Left ventricle myocardium superior (tissue), 1 donor: ENCODE data around the gene IFT22. TPM values are rescaled to one million over a fixed set of nuclear protein-coding genes. Genes with fewer than 3 reads are reported as not detected.
"Not testable (repeated sequence)": the region's sequence is repeated elsewhere in the genome, so short reads cannot be mapped to it uniquely, and the experiment has no call there.

Experiments
- ATAC-seq: fragments of 200-7000 bp; cut with Tn5 transposase; one replicate; pipeline ENCODE4 v1.9.1; 2020; ENCODE audit warnings: mild to moderate bottlenecking, moderate library complexity
- DNase-seq: peaks from one replicate; pipeline ENCODE4 v3.0.0-alpha.2; 2020
- intact Hi-C: fragments of 100-400 bp; cut with micrococcal nuclease; formaldehyde crosslinking; loops from one replicate; pipeline ENCODE4 v1.11.0; 2022
- total RNA-seq: library from RNA; stranded (reverse); fragmentation: NEBNext Ultra II Directional; extraction: Animal tissue kit (Norgen Biotek cat#: 25700); gene quantifications from one replicate; pipeline ENCODE4 v1.2.1, GENCODE V29; 2021
- donor health status: DM: no; HTN: yes; CAD: no; lungs with severe emphysema.

The IFT22 gene
- total RNA-seq, 1 donor from 2014 or later: 26.8 TPM

DNA sequence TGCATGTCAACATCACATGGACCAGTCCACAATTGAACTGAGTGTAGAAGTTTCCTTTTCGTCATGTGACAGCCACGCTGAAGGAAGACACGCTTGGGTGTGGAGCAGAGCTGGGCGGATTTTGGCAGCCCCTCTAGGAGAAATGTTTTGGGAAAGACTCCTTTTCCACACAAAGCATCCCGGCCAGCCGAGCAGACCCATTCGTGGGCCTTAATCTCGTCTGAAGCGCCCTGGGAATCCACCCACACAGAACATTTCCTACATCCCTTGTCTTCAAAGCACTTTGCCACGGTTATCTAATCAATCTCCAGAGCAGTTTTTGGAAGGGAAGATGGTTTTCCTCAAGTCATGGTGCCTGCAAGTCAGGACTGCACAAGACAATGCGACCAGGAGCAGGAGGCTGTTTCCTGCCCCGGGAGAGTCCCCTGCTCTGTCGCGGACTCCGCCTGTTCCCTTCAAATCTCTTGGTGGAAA, 8.4 kb upstream of the IFT22 start:
- intact Hi-C loops: no loop called here
- peak; percentile 39 for DNase-seq
- ATAC-seq: peak; percentile 84

DNA sequence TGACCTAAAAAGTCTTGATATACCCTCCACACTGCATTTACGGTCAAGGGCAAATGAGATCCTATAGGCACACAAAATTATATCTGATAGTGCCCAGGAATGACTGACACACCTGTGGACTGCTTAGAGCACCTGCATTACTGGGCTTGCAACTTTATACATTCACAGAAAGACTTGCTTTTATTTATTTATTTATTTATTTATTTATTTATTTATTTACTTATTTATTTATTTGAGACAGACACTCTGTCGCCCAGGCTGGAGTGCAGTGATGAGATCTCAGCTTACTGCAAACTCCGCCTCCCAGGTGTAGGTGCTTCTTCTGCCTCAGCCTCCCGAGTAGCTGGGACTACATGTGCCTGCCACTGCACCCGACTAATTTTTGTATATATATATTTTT, 6.5 kb upstream of the IFT22 start:
- no peak for DNase-seq
- no peak for ATAC-seq
- intact Hi-C loops: no loop called here

DNA sequence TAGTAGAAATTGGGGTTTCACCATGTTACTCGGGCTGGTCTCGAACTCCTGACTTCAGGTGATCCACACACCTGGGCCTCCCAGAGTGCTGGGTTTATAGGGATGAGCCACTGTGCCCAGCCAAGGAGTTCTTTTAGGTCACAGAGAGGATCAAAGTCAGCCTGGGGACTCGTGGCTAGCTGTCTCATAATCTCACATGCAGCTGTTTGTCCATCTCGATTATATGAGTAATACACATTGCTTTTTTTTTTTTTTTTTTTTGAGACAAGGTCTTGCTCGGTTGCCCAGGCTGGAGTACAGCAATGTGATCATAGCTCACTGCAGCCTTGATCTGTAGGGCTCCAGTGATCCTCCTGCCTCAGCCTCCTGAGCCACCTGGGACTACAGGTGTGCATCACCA, 2.2 kb downstream of the IFT22 start:
- ATAC-seq (no peak), DNase-seq (no peak)
- intact Hi-C loops: no loop called here

DNA sequence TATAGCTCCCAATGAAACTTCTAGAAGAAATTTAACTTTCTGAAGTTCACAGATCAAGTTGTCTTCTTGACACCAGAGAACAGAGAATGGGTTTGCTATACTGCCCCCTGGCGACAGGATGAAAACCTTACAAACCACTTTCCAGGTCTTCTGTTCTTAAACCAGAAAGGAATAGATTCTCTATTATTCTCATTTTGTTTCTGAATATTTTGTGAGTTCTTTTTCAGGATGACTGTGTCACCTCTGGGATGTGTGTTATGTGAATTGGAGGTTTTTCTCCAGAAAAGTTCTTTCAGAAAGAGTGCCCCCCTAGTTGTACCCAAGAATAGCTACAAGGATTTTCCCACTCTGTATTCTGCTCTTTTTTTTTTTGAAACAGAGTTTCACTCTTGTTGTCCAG, 6.3 kb downstream of the IFT22 start:
- DNase-seq: no peak
- intact Hi-C loops: no loop called here
- ATAC-seq: no peak

DNA sequence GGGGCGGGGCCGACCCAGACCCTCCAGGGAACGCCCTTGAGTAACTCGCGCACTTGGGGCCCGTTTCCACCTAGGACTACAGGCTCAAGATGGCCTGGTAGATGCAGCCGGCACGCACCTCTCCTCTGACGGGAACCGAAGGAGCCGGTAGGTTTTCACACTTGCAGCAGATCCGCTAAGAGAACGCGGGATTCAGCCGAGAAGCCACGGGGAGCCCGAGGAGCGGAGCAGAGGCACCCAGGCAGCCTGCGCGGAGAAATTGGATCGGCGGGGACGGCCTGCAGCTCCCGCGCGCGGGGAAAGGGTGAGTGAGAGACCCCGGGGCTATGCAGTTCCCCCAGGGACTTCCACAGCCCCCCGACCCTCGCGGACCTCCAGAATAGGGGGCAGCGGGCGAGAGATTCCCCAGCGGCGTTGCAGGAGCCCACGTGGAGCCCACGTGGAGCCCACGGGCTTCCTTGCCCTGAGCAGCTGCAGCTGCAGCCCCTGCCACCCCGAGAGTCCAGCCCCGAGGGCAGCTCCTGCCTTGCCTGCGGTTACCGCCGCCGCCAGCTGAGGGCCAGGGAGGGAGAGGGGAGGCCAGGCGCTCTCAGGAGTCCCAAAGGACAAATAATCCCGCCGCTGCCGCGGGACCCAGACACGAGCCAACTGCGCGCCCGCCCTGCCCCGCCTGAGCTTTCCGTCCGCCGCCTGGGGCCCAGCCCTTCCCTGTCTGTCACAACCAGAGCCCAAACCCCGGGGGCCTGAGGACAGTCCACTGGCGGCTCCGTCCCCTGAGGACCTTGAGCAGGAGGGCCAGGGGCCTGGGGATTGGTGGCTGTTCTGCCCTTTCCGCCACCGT, 13.1 kb downstream of the IFT22 start:
- ATAC-seq: peak; percentile 70
- peak; percentile 44 for DNase-seq
- intact Hi-C loops: no loop called here

DNA sequence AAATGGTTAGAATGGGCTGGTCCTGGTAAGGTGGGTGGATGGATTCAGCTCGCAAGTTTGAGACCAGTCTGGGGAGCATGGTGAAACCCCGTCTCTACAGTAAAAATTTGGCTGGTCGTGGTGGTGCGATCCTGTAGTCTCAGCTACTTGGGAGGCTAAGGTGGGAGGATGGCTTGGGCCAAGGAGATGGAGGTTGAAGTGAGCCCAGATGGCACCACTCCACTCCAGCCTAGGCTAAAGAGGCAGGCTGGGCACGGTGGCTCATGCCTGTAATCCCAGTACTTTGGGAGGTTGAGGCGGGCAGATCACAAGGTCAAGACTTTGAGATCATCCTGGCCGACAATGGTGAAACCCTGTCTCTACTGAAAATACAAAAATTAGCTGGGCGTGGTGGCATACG, 15.3 kb downstream of the IFT22 start:
- DNase-seq (no peak), ATAC-seq (no peak)
- intact Hi-C loops: no loop called here

DNA sequence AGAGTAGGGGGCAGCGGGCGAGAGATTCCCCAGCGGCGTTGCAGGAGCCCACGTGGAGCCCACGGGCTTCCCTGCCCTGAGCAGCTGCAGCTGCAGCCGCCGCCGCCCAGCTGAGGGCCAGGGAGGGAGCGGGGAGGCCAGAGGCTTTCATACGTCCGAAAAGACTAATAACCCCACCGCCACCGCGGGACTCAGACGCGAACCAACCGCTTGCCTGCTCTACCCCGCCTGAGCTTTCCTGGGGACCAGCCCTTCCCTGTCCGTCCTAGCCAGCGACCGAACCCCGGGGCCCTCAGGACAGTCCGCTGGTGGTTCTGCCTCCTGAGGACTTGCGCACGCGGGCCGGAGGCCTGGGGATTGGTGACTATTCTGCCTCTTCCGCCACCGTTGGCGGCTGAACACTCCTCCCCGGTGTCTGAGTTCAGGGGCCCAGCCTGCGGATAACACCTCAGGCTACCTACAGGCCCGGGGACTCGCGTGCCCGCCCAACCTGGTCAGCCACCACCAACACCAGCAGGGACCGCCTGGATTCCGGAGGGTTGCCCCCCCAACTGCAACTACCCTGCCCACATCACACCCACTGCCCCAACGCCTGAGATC, 18.4 kb downstream of the IFT22 start:
- ATAC-seq (no peak), DNase-seq (no peak)
- intact Hi-C loops: no loop called here

DNA sequence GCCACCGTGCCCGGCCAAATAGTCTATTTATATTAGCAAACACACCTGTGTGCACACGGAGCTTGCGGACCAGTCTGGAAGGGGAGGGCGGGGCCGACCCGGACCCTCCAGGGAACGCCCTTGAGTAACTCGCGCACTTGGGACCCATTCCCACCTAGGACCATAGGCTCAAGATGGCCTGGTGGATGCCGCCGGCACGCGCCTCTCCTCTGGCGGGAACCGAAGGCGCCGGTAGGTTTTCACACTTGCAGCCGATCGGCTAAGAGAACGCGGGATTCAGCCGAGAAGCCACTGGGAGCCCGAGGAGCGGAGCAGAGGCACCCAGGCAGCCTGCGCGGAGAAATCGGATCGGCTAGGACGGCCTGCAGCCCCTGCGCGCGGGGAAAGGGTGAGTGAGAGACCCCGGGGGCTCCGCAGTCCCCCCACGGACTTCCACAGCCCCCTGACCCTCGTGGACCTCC, 18.9 kb downstream of the IFT22 start:
- DNase-seq (no peak), ATAC-seq (no peak)
- intact Hi-C loops: no loop called here

DNA sequence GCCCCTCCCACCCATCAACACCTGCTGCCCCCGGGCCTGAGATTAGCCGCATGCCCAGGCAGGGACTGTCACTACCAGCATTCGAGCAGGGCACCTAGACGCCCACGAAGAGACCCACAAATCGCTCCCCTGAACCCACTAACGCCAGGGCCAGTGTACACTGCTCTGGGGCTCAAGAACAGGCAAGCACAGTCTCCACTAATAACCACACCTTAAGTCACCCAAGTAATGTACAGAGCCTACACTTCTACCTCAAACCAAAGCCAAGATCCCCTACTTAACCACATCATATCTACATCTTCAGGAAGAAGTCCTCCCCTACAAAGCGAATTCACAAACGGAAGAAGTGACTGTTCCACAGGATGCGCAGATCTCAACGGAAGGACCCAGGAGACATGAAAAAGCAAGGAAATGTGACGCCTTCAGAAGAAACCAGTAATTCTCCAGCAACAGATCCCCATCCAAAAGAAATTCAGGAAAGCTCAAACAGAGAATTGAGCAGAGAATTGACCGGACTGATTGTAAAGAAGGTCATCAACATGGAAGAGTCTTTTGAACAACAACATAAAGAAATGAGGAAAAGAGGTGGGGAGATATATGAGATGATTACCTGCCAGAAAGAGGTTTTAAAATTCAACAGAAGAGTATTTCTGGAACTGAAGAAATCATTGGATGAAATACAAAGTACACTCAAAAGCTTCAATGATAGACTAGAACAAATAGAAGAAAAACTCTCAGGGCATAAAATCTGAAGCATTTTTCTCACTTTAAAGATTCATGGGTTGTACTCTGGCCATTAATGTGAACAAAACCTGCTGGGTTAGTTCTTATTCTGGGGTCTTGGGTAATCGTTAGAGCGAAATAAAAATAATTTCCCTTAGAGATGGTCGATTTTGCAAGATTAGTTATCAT, 20.9 kb downstream of the IFT22 start:
- DNase-seq: no peak
- ATAC-seq: no peak
- intact Hi-C loops: no loop called here

DNA sequence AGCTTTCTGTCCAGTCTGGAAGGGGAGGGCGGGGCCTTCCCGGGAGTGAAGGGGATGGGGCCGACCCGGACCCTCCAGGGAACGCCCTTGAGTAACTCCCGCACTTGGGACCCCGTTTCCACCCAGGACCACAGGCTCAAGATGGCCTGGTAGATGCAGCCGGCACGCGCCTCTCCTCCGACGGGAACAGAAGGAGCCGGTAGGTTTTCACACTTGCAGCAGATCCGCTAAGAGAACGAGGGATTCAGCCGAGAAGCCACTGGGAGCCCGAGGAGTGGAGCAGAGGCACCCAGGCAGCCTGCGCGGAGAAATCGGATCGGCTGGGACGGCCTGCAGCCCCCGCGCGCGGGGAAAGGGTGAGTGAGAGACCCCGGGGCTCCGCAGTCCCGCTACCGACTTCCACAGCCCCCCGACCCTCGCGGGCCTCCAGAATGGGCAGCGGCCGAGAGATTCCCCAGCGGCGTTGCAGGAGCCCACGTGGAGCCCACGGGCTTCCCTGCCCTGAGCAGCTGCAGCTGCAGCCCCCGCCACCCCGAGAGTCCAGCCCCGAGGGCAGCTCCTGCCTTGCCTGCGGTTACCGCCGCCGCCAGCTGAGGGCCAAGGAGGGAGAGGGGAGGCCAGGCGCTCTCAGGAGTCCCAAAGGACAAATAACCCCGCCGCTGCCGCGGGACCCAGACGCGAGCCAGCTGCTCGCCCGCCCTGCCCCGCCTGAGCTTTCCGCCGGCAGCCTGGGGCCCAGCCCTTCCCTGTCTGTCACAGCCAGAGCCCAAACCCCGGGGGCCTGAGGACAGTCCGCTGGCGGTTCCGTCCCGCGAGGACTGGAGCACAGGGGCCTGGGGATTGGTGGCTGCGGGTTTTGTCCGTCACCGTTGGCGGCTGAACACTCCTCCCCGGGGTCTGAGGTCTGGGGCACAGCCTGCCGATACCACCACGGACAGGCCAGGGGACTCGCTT, 21.8 kb downstream of the IFT22 start:
- DNase-seq (no peak), ATAC-seq (no peak)
- intact Hi-C loops: no loop called here

DNA sequence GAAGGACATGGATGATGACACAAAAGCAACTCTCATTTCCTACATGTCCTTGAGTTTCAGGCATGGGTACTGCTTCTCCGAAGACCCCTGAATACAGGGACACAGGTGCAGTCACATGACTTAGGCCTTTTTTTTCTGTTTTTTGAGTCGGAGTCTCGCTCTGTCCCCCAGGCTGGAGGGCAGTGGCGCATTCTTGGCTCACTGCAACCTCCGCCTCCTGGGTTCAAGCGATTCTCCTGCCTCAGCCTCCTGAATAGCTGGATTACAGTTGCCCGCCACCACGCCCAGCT, 26.8 kb downstream of the IFT22 start:
- no peak for ATAC-seq
- no peak for DNase-seq
- intact Hi-C loops: no loop called here

DNA sequence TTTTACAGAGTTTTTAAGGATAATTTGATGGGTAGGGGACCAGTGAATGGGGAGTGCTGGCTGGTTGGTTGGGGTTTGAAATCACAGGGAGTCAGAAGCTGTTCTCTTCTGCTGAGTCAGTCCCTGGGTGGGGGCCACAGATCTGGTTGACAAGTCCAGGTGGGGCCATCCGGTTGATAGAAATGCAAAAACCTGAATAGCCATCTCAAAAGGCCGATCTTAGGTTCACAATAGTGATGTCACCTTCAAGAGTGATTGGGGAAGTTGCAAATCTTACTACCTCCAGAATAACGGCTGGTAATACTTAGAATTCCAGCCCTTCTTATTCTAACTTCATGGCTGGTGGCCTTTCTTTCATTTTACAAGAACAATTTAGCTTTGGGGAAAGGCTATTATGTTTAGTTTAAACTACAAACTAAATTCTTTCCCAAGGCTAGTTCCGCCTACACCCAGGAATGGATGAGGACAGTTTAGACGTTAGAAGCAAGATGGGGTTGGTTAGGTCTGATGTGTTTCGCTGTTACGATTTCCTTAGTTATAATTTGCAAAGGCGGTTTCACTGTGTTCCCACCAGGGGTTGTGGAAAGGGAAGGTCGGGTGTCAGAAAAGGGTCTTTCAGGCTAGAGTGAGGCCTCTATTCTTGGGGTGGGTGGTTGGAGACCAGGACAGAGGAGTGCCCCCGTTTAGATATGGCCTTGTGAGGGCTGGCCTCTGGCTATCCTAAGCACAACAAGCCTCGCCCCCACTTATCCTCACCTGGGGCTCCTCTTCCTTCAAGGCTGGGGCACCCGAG, 27.4 kb downstream of the IFT22 start:
- DNase-seq (no peak), ATAC-seq (no peak)
- intact Hi-C loops: no loop called here

DNA sequence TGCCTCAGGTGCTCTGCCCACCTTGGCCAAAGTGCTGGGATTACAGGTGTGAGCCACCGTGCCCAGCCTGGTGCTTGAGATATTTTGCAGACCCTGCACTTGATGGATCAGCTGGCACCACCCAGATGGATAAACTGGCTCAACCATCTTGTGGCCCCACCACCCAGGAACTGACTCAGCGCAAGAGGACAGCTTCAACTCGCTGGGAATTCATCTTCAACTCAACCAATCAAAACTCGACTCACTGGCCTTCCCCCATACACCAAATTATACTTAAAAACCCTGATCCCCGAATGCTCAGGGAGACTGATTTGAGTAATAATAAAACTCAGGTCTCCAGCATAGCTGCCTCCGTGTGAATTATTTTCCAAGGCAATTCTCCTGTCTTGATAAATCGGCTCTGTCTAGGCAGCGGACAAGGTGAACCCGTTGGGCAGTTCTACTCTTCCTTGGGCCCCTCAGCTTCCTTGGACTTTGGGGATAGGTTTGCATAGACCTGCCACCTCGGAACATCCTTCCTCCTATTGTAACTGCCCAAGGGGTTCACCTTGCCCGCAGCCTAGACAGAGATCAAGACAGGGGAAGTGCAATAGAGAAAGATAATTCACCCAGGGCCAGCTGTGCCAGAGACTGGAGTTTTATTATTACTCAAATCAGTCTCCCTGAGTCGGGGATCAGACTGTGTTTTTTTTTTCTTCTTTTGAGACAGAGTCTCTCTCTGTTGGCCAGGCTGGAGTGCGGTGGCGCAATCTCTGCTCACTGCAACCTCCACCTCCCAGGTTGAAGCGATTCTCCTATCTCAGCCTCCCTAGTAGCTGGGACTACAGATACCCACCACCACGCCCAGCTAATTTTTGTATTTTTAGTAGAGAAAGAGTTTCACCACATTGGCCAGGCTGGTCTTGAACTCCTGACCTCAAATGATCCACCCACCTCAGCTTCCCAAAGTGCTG, 28.3 kb downstream of the IFT22 start:
- ATAC-seq, intact Hi-C loops, DNase-seq: not testable (repeated sequence)

DNA sequence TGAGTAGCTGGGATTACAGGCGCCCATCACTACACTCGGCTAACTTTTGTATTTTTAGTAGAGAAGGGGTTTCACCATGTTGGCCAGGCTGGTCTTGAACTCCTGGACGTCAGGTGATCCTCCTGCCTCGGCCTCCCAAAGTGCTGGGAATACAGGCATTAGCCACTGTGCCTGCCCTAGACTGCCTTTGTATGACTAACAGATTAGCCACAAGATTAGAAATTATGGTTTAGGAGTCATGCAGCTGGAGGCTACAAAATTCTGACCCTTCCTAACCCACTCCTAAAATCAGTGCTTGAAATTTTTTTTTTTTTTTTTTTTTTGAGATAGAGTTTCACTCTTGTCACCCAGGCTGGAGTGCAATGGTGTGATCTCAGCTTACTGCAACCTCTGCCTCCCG, 29.0 kb downstream of the IFT22 start:
- ATAC-seq, intact Hi-C loops, DNase-seq: not testable (repeated sequence)

DNA sequence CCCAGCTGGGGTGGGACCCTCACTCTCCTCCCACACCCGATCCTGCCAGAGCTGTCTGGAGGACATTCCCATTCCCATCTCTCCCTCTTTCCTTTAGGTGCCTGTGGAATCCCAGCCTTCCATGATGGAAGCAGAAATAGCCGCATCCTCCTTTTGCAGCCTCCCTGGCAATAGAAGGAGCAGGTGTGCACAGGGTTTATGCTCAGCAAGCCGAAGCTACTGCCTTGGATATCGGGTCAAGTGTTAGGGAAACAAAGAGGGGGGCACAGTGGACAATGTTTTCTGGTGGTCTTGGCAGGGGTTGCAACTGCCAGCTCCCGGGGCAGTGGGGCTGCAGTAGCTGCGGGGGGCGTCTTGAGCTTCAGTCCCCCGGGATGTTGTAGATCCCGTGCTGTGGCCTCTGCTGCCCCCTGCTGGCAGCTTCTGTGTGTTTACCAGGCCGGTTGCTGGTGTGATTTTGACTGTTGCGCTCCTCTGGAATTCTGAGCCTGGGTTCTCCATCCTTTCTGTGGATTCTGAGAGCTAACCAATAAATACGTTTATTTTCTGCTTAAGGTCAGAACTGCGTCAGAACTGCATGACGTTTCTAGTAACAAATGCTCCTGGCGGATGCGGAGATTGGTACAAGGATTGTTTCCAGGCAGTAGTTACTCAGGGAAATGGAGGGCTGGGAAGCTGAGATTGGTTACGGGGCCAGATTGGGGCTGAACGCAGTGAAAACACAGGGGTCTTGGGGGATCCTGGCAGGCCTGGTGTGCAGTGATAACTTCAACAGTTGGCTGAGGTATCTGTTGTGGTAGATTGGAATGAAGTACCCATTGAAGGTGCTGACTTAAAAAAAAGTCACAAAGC, 31.2 kb downstream of the IFT22 start:
- DNase-seq (peak; percentile 85), ATAC-seq (peak; percentile 69)
- intact Hi-C loops: not testable (repeated sequence)

DNA sequence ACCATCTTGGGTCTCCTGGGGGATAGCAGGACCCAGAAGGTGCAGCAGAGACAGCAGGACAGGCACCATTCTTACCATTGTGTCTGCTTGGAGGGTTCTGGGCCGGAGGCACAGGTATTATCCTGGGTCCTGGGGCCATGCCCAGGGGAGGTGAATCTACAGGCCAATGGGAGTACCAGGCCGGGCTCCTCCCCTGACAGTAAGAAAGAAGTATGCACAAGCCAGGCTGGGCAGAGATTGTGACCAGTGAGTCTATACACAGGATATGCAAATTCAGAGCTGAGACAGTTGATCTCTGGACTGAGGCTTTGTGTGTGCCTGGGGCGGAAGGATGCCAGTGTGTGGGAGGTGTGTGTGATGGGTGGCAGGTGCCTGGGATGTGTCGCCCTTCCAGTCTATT, 31.9 kb downstream of the IFT22 start:
- not testable (repeated sequence) for DNase-seq
- intact Hi-C loops: loop anchor here (10.0 kb wide), 1 partner anchor 145 kb away; no protein-coding TSS in a partner anchor
- ATAC-seq: peak; percentile 44
